Lower leg skin (tissue), 3 donors: ENCODE measurements around the gene CEACAM19.

Experiments used
- POLR2A ChIP-seq, 2 donors: fragments of 450-650 bp; IDR thresholded peaks; one replicate each; pipeline ENCODE4 v1.6.1; 2016 to 2017; ENCODE audit warnings: antibody characterized with exemption in 2 of 2, mild to moderate bottlenecking in 1 of 2, moderate library complexity in 1 of 2
- TF ChIP-seq, protein P1 (sequence below), 3 donors: fragments of 450-650 bp; IDR thresholded peaks; one replicate each; pipeline ENCODE4 v1.5.1; 2016; ENCODE audit warnings: antibody characterized with exemption in 3 of 3, mild to moderate bottlenecking in 3 of 3, moderate library complexity in 2 of 3

DNA sequence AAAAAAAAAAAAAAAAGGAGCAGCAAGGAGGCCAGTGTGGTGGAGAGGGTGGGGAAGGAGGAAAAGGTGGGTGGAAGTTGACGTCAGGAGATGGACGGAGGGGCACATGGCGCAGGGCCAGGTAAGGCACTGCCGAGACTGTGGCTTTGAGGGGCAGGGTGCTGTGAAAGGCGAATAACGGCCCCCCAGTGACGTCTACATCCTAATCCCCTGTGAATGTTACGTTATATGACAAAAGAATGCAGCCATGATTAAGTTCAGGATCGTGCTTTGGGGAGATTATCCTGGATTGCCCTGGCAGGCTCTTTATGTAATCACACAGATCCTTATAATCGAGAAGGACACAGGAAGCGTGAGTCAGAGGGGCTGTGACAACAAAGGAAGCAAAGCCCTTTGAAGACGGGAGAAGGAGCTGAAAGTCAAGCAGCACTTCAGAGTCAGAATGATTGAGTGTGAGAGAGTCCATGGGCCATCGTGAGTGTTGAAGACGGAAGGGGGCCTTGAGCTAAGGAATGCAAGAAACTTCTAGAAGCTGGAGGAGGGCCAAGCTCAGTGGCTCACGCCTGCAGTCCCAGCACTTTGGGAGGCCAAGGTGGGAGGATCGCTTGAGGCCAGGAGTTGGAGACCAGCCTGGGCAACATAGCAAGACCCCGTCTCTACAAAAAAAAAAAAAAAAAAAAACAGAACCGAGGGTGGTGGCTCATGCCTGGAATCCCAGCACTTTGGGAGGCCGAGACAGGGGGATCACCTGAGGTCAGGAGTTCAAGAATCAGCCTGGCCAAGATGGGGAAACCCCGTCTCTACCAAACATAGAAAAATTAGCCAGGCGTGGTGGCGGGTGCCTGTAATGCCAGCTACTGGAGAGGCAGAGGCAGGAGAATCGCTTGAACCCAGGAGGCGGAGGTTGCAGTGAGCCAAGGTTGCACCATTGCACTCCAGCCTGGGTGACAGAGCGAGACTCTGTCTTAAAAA is 13.9 kb downstream of the CEACAM19 start:
- TF ChIP-seq, protein P1, sequence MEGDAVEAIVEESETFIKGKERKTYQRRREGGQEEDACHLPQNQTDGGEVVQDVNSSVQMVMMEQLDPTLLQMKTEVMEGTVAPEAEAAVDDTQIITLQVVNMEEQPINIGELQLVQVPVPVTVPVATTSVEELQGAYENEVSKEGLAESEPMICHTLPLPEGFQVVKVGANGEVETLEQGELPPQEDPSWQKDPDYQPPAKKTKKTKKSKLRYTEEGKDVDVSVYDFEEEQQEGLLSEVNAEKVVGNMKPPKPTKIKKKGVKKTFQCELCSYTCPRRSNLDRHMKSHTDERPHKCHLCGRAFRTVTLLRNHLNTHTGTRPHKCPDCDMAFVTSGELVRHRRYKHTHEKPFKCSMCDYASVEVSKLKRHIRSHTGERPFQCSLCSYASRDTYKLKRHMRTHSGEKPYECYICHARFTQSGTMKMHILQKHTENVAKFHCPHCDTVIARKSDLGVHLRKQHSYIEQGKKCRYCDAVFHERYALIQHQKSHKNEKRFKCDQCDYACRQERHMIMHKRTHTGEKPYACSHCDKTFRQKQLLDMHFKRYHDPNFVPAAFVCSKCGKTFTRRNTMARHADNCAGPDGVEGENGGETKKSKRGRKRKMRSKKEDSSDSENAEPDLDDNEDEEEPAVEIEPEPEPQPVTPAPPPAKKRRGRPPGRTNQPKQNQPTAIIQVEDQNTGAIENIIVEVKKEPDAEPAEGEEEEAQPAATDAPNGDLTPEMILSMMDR (IDR thresholded peaks at IDR 0.05) = no peak
- no peak for TF ChIP-seq POLR2A (IDR thresholded peaks at IDR 0.05)
